Measurements from ENCODE around the gene MEIKIN.

DNA sequence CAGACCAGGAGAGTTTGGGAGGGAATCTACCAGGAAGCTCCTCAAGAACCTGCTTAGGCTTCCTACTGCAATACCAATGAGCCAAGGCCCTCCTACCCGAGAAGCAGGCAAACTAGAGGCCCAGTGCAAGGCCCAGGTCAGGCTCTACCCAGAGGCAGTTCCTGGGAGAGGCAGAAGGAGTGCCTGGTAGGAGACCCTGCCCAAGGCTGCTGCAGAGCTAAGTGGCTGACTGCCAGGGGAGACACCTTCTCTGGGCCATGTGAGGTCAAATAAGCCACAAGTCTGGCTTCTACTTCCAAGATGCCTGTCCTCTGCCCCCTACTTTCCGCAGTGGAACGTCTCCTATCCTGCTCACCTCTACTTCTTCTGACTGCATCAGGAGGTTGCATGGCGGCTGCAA is 48.2 kb upstream of the MEIKIN start:
- TF ChIP-seq YY1 (IDR thresholded peaks at IDR 0.05; ENCODE audit: low read depth) (no peak), EP300 (IDR thresholded peaks at IDR 0.05; ENCODE audit: borderline replicate concordance) (no peak), TAF1 (IDR thresholded peaks at IDR 0.05; ENCODE audit: low read depth) (no peak), MAX (IDR thresholded peaks at IDR 0.05) (no peak), CEBPB (IDR thresholded peaks at IDR 0.05) (no peak), REST (IDR thresholded peaks at IDR 0.05; ENCODE audit: low read depth) (no peak), EGR1 (IDR thresholded peaks at IDR 0.05) (no peak), CREB1 (IDR thresholded peaks at IDR 0.05; ENCODE audit: low read depth) (no peak), ZBTB7A (IDR thresholded peaks at IDR 0.05; ENCODE audit: low read depth) (no peak), NFIC (IDR thresholded peaks at IDR 0.05) (no peak), USF1 (IDR thresholded peaks at IDR 0.05) (no peak), RAD21 (IDR thresholded peaks at IDR 0.05; ENCODE audit: low read depth) (no peak), TEAD4 (IDR thresholded peaks at IDR 0.05) (no peak)

All from Ishikawa (cell line).